Skeletal muscle tissue (tissue), 4 donors: ENCODE data around the gene PLA2R1. TPM values are rescaled to one million over a fixed set of nuclear protein-coding genes. Genes with fewer than 3 reads are reported as not detected.
"Not testable (repeated sequence)": the region's sequence is repeated elsewhere in the genome, so short reads cannot be mapped to it uniquely, and the experiment has no call there.

Experiments
- H3K27ac ChIP-seq: one replicate; pipeline ENCODE4 v1.7.0; 2013; ENCODE audit warnings: mild to moderate bottlenecking, low read depth, low read length, inconsistent platforms
- H3K27me3 ChIP-seq, 3 donors: one replicate each; pipeline ENCODE4 v1.7.0; 2013; ENCODE audit warnings: low read length in 3 of 3; ENCODE audit not compliant: control insufficient read depth in 3 of 3, insufficient read depth in 3 of 3
- H3K36me3 ChIP-seq, 3 donors: one replicate each; pipeline ENCODE4 v1.7.0; 2013; ENCODE audit warnings: low read length in 3 of 3; ENCODE audit not compliant: control insufficient read depth in 3 of 3, insufficient read depth in 3 of 3
- H3K4me1 ChIP-seq, 3 donors: one replicate each; pipeline ENCODE4 v1.7.0; 2013; ENCODE audit warnings: low read length in 3 of 3, mild to moderate bottlenecking in 3 of 3; ENCODE audit not compliant: control insufficient read depth in 3 of 3, insufficient read depth in 3 of 3
- H3K4me3 ChIP-seq, 3 donors: one replicate each; pipeline ENCODE4 v1.7.0; 2013; ENCODE audit warnings: low read length in 3 of 3
- H3K9ac ChIP-seq, 3 donors: one replicate each; pipeline ENCODE4 v1.7.0; 2013; ENCODE audit warnings: low read length in 3 of 3, mild to moderate bottlenecking in 3 of 3, moderate library complexity in 2 of 3, low read depth in 1 of 3
- H3K9me3 ChIP-seq, 3 donors: one replicate each; pipeline ENCODE4 v1.7.0; 2013; ENCODE audit warnings: low read length in 3 of 3; ENCODE audit not compliant: control insufficient read depth in 3 of 3
- total RNA-seq: library from RNA; depleted of rRNA; stranded (reverse); fragments of >200 nt; gene quantifications from one replicate; pipeline ENCODE4 v1.2.3, GENCODE V29; 2014
- donor health status: Osteomylitis.

PLA2R1 gene
- total RNA-seq, 1 donor from 2014 or later = 2.6 TPM

GRCh38 chr2:159970548-159970947 is 91.9 kb downstream of the PLA2R1 start:
- not testable (repeated sequence) for H3K4me1 ChIP-seq, H3K27me3 ChIP-seq, H3K4me3 ChIP-seq, H3K9ac ChIP-seq, H3K9me3 ChIP-seq, H3K36me3 ChIP-seq, H3K27ac ChIP-seq

DNA sequence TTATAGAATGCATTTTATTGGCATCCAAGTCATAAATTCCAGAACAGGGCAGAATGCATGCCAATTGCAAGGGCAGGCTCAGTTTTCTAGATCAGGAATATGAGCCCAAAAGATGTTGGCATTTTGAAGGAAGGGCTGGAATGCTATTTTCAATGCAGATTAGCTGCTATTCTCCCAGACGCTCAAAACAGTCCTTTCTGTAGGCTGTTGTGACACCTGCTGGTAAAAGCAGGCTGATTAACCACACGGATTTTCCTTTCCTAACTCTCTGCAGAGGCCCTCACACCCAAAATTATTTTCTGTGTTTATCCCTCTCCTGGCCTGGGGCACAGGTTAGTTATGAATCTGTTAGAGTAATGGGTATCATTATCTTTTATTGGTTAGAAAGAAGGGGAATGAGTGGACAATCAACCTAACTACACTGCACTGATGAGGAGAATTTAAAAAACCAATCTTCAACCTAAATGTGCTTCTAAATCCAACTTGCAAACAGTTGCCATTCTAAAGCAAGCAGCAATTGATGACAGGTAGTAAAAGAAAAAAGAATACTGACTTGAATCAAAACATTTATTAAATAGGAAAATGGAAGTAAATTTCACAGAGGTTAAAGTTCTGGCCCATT is 94.0 kb downstream of the PLA2R1 start:
- H3K4me1 ChIP-seq = no peaks in the 10 kb centered on the region

DNA sequence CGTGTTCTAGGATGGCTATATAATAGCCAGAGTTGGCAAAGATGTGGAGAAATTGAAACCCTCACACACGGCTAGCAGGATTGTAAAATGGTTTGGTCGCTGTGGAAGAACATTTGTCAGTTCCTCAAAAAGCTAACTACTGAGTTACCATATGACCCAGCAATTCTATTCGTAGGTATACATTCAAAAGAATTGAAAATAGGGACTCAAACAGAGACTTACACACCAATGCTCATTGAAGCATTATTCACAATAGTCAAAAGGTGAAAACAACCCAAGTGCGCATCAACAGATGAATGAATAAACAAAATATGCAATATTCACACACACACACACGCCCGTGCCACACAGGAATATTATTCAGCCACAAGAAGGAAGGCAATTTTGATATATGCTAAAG is 98.7 kb downstream of the PLA2R1 start:
- Histone ChIP-seq H3K27me3 (no peaks in the 10 kb centered on the region), H3K27ac (no peak overlapping the region), H3K4me1 (no peaks in the 10 kb centered on the region), H3K36me3 (peaks cover 0 to 2% (median 0%) of the 10 kb centered on the region in 3 donors), H3K4me3 (no peak overlapping the region), H3K9me3 (no peaks in the 10 kb centered on the region), H3K9ac (no peak overlapping the region)

More for the DNA sequence above, 94.0 kb downstream of the PLA2R1 start:
- Histone ChIP-seq H3K9ac (no peak overlapping the region), H3K27ac (no peak overlapping the region), H3K9me3 (no peaks in the 10 kb centered on the region), H3K4me3 (no peak overlapping the region), H3K27me3 (no peaks in the 10 kb centered on the region), H3K36me3 (peaks cover 0 to 2% (median 0%) of the 10 kb centered on the region in 3 donors)

DNA sequence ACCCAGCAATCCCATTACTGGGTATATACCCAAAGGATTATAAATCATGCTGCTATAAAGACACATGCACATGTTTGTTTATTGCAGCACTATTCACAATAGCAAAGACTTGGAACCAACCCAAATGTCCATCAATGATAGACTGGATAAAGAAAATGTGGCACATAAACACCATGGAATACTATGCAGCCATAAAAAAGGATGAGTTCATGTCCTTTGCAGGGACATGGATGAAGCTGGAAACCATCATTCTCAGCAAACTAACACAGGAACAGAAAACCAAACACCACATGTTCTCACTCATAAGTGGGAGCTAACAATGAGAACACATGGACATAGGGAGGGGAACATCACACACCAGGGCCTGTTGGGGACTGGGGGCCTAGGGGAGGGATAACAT is 99.9 kb downstream of the PLA2R1 start:
- not testable (repeated sequence) for H3K36me3 ChIP-seq, H3K27ac ChIP-seq, H3K9ac ChIP-seq, H3K4me1 ChIP-seq, H3K9me3 ChIP-seq, H3K27me3 ChIP-seq, H3K4me3 ChIP-seq

DNA sequence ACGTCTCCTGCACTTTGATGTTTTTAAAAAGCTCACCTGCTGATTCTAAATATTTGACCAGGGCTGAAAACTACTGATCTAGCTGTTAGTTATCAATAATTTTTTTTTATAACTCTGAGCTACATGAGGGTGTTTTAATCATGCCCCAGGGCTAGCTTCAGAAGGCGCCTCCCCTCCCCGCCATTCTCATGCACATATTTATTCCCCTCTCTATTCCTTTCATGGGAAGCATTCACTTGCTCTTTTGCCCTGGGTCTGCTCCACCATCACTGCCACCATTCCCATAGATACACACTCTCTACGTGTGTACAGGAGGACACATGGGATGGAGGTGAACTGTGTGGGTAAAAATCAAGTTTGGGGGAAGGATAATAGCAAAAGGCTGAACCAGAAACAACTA is 101.0 kb downstream of the PLA2R1 start:
- Histone ChIP-seq H3K27me3 (no peaks in the 10 kb centered on the region), H3K4me1 (no peaks in the 10 kb centered on the region), H3K9ac (no peak overlapping the region), H3K9me3 (no peaks in the 10 kb centered on the region), H3K36me3 (peaks cover 0 to 2% (median 0%) of the 10 kb centered on the region in 3 donors), H3K27ac (no peak overlapping the region), H3K4me3 (no peak overlapping the region)

- no peak overlapping the region for H3K27ac ChIP-seq
- no peak overlapping the region for H3K9ac ChIP-seq
- H3K4me1 ChIP-seq = no peaks in the 10 kb centered on the region
- H3K36me3 ChIP-seq = no peaks in the 10 kb centered on the region
- H3K4me3 ChIP-seq = no peak overlapping the region
- H3K9me3 ChIP-seq = no peaks in the 10 kb centered on the region
- H3K27me3 ChIP-seq = no peaks in the 10 kb centered on the region
These were observed 101.4 kb downstream of the PLA2R1 start for GRCh38 chr2:159961037-159961436.

- no peak overlapping the region for H3K4me3 ChIP-seq
- no peaks in the 10 kb centered on the region for H3K4me1 ChIP-seq
- no peaks in the 10 kb centered on the region for H3K27me3 ChIP-seq
- no peaks in the 10 kb centered on the region for H3K9me3 ChIP-seq
- no peak overlapping the region for H3K9ac ChIP-seq
- H3K27ac ChIP-seq = no peak overlapping the region
- no peaks in the 10 kb centered on the region for H3K36me3 ChIP-seq
These were observed 102.0 kb downstream of the PLA2R1 start for GRCh38 chr2:159960414-159960813.

DNA sequence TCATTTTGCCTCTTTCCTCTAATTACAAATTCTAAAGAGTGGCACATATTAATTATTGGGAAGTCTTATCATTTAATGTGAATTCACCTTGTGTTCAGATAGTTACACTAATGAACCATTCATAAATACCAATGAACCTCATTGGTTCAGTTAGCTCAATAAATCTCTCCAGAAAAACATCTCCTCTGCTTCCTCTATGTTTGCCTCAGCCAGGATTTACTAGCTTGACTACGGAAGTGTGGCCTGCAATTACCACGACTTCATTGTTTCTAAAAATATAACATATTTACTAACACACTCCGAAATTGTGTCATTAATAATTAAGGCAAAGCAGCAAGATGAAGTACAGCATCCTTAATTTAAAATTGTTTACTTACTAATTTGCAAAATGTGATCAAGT is 103.3 kb downstream of the PLA2R1 start:
- Histone ChIP-seq H3K9me3 (no peaks in the 10 kb centered on the region), H3K9ac (no peak overlapping the region), H3K27ac (no peak overlapping the region), H3K4me1 (no peaks in the 10 kb centered on the region), H3K36me3 (no peaks in the 10 kb centered on the region), H3K27me3 (no peaks in the 10 kb centered on the region), H3K4me3 (no peak overlapping the region)

- no peaks in the 10 kb centered on the region for H3K4me1 ChIP-seq
- no peak overlapping the region for H3K27ac ChIP-seq
- H3K9ac ChIP-seq = no peak overlapping the region
- H3K9me3 ChIP-seq = no peaks in the 10 kb centered on the region
- H3K36me3 ChIP-seq = no peaks in the 10 kb centered on the region
- no peaks in the 10 kb centered on the region for H3K27me3 ChIP-seq
- H3K4me3 ChIP-seq = no peak overlapping the region
These were observed 109.1 kb downstream of the PLA2R1 start for GRCh38 chr2:159953136-159953823.

DNA sequence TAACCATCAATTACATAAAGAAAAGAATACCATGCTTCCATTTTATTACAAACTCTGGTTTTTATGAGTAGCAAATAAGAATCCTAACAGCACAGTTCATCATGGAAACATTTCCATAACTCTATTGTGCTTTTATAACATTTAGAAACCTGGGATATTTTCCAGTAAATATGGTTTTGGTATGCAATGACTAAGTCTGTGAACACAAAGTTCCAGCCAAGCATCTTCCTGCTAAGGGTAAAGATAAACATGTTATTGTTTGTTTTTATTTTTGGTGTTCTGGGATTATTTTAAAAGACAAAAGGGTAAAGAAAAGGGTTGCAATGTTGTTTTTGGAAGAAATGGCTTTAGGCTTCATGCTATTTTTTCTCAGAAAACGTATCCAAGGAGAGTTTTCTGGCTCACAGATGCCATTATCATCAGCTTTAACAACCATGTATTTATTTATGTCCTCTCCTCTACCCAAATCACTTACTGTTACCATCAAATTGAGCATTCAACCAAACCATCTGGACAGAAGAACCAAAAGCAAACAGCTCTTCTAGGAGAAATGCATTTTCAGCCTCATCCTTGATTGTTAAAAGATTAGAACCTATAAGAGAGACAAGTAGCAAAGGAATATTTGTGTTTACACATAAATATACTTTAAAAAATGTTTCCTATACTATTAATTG is 116.0 kb downstream of the PLA2R1 start:
- Histone ChIP-seq H3K4me3 (no peak overlapping the region), H3K4me1 (no peaks in the 10 kb centered on the region), H3K9me3 (no peaks in the 10 kb centered on the region), H3K27me3 (no peaks in the 10 kb centered on the region), H3K36me3 (no peaks in the 10 kb centered on the region), H3K9ac (no peak overlapping the region), H3K27ac (peak overlapping the region; percentile 34)
